HG02678 (cell line): ENCODE measurements around the gene RASSF4.
"Not testable (repeated sequence)": the region's sequence is repeated elsewhere in the genome, so short reads cannot be mapped to it uniquely, and the experiment has no call there.

ENCODE experiments used
- ATAC-seq: cut with Tn5 transposase; IDR thresholded peaks from one replicate; pipeline ENCODE4 v1.9.1; 2021; ENCODE audit warnings: mild to moderate bottlenecking, moderate library complexity; ENCODE audit not compliant: unreplicated experiment

The RASSF4 gene

DNA sequence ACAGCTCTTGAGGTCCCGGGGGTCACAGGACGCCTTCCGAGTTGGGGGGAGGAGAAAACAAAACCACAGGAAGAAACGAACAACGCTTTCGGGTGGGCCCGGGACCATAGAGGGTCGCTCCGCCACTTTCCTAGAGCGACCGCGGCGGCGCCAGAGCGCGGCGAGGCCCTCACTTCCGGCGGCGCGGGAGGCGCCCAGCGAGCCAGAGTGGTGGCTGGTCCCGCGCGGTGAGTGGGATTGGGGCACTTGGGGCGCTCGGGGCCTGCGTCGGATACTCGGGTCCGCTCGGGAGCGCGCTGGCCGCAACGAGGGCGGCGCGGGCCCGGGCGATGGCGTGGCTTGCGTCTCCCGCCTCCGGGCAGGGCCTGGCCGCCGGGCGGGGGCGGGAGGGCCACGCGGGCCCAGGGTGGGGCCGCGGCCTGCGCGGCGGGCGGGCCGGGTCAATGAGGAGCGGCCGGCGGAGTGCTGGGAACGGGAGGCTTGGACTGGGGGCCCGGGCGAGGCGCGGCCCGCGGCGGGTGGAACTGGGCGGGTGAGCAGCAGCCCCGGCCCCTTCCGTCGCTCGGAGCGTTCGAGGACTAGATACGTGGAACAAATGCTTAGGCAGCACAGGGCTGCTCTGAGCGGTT is 41.3 kb downstream of the RASSF4 start, which contains the start of gene ZNF22:
ZNF22 (plus strand) TSS at position 172 of the 629 bp plus-strand sequence. CDS start 2,446 bp downstream, outside the sequence.
- peak; percentile 70 for ATAC-seq

DNA sequence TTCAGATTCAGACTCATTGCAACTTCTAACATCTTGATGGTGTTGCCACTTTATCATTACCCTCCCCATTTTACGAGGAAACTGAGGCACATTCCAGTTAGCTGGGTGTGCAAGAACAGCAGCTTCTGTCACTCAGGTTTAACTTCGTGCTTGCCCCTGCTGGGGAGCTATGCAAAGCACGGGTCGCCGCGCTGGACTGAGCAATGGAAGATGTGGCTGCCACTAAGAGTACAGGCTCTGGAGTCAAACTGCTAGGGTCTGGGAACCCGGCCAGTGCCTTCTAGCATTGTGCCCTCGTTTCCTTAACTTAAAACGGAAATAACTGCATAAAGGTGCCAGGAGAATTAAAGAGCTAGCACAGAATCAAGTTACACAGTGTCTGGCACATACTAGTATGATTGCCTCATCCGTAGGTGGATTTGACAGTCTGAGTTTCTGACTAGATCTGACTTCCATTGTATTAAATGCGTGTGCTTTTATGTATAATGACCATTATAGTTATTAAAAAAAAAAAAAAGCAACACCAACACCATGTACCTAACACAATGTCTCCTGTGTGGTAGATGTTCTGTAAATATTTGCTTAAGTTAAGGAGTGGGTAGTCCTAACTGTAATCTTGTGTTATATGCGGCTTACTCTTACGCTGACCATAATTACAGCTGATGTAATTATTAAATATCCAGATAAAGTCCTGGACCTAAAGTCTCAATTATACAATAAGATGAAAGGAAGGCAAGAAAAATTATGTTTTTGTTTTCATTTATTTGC is 42.0 kb downstream of the RASSF4 start:
- peak; percentile 74 for ATAC-seq

DNA sequence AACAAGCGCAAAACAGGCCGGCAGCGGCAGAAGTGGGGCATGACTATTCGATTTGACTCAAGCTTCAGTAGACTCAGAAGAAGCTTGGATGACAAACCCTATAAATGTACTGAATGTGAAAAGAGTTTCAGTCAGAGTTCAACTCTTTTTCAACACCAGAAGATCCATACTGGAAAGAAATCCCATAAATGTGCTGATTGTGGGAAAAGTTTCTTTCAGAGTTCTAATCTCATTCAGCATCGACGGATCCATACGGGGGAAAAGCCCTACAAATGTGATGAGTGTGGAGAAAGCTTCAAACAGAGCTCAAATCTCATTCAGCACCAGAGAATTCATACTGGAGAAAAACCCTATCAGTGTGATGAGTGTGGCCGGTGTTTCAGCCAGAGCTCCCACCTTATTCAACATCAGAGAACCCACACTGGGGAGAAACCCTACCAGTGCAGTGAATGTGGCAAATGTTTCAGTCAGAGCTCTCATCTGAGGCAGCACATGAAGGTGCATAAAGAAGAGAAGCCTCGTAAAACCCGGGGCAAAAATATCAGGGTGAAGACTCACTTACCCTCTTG is 43.9 kb downstream of the RASSF4 start:
- no peak for ATAC-seq

DNA sequence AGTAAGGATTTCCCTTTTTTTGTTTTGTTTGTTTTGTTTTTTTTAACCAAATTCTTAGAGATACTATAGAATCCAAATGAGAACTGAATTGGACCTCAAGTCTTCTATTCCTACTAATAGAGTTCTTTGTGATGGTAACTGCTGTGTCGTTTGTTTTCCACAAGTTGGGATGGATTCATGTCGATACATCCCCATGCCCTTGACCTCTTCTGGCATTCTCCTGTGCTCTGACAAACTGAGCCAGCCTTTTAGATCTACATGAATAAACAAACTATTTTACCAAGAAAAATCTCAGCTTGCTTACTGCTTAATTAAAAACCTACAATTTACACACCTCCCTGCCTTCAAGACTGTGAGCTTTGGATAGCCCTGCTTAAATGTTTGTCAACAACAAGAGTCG is 45.1 kb downstream of the RASSF4 start:
- no peak for ATAC-seq

DNA sequence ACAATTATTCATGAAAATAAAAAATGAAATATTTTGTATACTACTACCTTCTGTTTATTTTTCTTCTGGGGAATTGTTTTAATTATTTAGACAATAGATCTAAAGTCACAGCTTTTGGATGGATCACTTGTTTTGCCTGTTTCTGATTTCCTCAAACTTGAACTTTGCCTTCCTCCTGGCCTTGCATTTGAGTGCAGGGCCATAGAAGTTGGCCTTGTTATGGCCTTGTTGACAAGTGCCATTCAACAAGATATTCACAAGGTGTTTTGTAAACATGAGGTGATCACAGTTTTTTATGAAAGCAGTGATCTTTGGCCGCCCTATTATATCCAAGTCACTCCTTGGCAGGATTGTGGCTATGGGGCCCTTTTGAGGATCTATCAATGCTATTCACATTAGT is 45.7 kb downstream of the RASSF4 start:
- no peak for ATAC-seq

DNA sequence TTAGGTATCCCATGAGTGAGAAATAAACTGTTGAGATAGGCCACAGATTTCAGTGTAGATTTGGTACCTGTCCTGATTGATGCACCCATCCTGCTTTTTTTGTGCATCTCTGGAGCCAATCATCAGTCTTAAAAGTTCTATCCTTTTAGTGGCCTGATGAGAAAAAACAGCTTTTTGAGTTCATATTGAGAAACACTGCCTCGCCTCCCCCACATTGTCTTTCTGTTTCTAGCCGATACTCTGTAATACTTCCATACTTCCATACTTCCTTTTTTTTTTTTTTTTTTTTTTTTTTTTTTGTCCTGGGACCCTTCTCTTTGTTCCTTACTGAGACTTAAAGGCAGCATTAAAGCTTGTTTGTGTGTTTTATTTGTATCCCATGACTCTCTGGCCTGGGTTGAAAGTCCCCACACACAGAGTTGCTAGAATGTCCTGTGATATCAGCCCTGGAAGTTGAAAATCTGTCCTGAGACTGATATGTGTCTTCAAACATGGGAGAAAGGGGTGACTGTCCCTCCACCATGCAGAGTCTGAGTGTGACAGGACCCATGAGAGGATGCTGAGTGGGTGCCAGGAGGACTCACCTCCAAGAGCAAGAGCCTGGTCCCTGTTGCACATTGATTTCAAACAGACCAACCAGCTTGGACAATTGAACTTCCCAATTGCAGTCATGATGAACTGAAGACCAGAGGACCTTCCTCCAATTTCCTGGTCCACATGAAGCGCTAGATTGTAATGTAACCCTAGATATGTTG is 46.9 kb downstream of the RASSF4 start:
- no peak for ATAC-seq

DNA sequence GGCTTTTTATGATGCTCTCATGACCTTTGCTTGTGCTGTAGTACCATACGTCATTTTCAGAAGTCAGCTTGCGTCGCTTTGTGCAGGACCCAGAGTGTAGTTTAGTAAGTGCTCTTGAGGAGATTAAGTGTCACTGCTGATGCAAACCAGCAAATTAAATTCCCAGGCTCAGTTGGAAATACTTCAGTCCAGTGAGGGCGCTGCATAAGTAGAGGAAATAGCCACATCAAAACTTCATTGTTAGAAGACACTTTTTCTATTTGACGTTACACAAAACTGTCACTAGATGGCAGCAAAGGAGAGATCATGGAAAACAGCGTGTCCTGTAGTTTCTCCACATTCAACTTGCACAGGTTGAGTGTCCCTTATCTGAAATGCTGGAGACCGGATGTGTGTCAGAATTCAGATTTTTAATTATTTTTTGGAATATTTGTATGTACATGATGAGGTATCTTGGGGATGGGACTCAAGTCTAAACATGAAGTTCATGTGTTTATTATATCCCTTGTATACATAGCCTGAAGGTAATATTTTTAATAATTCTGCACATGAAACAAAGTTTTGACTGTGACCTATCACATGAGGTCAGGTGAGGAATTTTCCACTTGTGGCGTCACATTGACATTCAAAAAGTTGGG is 49.0 kb downstream of the RASSF4 start:
- peak; percentile 88 for ATAC-seq

DNA sequence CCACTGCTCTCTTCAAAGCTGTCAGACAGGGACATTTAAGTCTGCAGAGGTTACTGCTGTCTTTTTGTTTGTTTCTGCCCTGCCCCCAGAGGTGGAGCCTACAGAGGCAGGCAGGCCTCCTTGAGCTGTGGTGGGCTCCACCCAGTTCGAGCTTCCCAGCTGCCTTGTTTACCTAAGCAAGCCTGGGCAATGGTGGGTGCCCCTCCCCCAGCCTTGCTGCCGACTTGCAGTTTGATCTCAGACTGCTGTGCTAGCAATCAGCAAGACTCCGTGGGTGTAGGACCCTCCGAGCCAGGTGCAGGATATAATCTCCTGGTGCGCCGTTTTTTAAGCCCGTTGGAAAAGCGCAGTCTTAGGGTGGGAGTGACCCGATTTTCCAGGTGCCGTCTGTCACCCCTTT is 55.0 kb downstream of the RASSF4 start:
- not testable (repeated sequence) for ATAC-seq

DNA sequence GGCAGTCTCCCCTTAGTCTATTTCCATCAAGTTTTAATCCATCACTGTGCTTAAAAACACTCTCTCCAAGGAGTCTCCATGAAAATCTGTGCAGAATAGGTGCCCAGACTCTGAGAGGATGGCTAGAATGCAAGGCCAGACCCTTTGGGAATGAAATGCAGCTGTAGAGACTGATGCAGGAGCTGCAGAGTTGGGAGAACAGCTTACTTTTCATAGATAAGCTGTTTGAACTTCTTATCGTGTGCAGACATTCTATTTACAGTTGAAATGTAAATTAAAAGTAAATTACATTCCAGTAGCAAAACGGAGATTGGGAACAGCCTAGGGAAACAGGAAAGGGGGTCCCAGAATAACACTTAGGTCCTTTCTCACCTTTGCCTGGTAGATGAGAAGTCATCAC is 56.0 kb downstream of the RASSF4 start:
- no peak for ATAC-seq

DNA sequence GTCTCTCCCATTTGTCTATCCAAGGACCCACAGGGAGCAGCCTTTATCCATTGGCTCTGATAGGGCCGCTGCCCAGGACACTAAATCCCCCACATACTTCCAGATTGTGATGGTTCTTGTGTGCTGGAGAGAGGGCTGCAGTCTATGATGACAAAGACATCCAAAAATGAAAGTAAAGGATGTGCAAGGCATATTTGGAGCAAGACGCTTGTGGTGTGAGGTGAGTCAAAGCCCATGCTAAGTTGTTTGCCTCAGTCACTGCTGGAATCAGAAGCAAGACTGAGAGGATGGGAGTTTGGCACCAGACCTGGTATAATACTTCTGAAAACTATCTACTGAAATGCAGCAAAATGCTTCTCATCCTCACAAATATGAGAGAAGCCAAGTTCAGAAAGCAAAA is 63.8 kb downstream of the RASSF4 start:
- ATAC-seq = no peak

DNA sequence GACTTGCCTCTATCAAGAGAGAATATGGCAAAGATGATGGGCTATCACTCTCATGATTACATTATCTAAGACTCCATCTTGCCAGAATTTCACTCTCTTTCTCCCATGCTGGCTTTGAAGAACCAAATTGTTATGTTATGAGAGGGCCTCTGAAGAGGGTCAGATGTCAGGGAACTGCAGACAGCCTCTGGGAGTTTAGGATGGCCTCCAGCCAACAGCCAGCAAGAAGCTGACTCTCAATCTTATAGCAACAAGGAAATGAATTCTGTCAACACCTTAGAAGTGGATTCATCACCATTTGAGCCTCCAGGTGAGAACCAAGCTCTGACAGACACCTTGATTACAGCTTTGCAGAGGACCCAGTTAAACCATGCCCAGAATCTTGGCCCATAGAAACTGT is 74.7 kb downstream of the RASSF4 start:
- no peak for ATAC-seq

DNA sequence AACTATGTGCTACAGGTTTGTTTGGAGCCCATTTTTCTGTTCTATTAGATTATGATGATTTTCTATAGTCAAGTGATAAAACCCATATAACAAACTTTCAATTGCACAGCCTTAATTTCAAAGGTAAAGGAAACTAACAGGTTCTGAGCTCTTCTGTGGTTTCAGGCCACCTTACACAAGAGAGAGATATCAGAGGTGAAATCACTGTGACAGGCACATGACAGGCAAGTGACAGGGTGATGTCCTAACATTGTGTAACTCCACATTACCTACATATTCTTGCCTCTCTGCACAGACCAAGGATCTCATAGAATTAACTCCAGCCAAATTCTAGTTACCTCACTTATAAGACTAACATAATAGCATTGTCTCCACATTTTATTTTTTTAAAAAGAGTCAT is 76.1 kb downstream of the RASSF4 start:
- ATAC-seq = no peak

DNA sequence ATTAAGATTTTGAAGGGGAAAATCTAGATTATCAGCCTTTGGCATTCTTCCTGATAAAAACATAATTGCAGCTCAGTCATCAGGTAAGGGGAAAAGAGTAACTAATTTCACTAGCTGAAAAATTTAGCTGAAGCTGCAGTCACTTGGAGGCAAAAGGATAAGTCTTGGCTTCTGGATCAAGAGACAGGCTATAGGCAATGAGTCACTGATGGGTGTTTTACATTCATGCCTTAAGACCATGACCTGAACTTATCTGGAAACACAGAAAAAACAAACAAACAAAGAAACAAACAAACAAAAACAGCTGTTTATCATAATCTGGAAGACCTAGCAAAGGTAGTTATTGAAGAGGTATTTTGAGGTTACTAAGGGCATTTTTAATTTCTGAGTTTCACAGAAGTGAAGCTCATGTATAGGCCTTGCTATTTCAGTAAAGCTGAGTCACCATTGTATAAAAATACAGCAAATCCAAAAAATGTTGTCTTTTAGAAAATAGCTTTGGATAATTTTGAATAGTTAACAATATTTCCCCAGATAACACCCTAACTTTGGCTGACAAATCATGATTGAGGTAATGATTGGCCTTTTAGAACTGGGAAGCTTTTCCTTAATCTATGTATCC is 81.4 kb downstream of the RASSF4 start:
- no peak for ATAC-seq

DNA sequence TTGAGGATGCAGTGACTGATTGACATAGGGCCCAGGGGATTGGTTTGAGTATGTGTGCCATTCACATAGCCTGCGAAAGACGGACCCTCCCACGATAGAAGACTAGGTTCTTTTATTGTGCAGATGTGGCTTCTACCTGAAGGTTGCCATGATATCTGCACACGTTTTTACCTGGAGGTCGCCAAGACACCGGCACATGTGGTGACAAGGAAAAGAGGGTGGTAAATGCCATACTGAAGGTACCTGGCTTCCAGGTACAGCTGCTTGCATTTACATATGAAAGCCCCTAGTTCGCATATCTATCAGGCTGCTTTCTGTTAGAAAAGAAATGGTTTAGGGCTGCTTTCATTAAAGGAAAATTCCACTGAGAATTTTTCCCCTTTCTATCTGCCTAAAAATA is 84.7 kb downstream of the RASSF4 start:
- ATAC-seq = no peak
